Measurements from ENCODE around the gene FAM24A. TPM values are rescaled to one million over a fixed set of nuclear protein-coding genes. Genes with fewer than 3 reads are reported as not detected.
A peak's percentile ranks its signal among the peaks of the same experiment; 100 is the strongest.

The FAM24A gene
- total RNA-seq, 1 donor from 2014 or later: not detected

GRCh38 chr10:122915700-122916099, 5.3 kb downstream of the FAM24A start:
- Histone ChIP-seq H3K36me3 (ENCODE audit: control insufficient read depth in 3 of 3, insufficient read depth in 3 of 3, low read length in 3 of 3) (no peaks in the 10 kb centered on the region), H3K27me3 (ENCODE audit: control insufficient read depth in 3 of 3, insufficient read depth in 3 of 3, low read length in 3 of 3) (no peaks in the 10 kb centered on the region), H3K27ac (ENCODE audit: low read depth, low read length) (no peak overlapping the region), H3K4me3 (ENCODE audit: low read length in 3 of 3) (no peak overlapping the region), H3K9ac (ENCODE audit: low read depth in 1 of 3, low read length in 3 of 3) (no peak overlapping the region), H3K9me3 (ENCODE audit: control insufficient read depth in 3 of 3, low read length in 3 of 3) (no peaks in the 10 kb centered on the region), H3K4me1 (ENCODE audit: control insufficient read depth in 3 of 3, insufficient read depth in 3 of 3, low read length in 3 of 3) (no peaks in the 10 kb centered on the region)

- Histone ChIP-seq H3K27me3 (ENCODE audit: control insufficient read depth in 3 of 3, insufficient read depth in 3 of 3, low read length in 3 of 3) (no peaks in the 10 kb centered on the region), H3K27ac (ENCODE audit: low read depth, low read length) (no peak overlapping the region), H3K4me3 (ENCODE audit: low read length in 3 of 3) (no peak overlapping the region), H3K9me3 (ENCODE audit: control insufficient read depth in 3 of 3, low read length in 3 of 3) (no peaks in the 10 kb centered on the region), H3K4me1 (ENCODE audit: control insufficient read depth in 3 of 3, insufficient read depth in 3 of 3, low read length in 3 of 3) (no peaks in the 10 kb centered on the region), H3K9ac (ENCODE audit: low read depth in 1 of 3, low read length in 3 of 3) (no peak overlapping the region), H3K36me3 (ENCODE audit: control insufficient read depth in 3 of 3, insufficient read depth in 3 of 3, low read length in 3 of 3) (peaks cover 0 to 6% (median 0%) of the 10 kb centered on the region in 3 donors)
Measured at GRCh38 chr10:122930140-122930539, 19.7 kb downstream of the FAM24A start.

GRCh38 chr10:122931088-122931906, 20.9 kb downstream of the FAM24A start:
- no peaks in the 10 kb centered on the region for H3K4me1 ChIP-seq (ENCODE audit: control insufficient read depth in 3 of 3, insufficient read depth in 3 of 3, low read length in 3 of 3)
- H3K27ac ChIP-seq (ENCODE audit: low read depth, low read length): no peak overlapping the region
- H3K9me3 ChIP-seq (ENCODE audit: control insufficient read depth in 3 of 3, low read length in 3 of 3): no peaks in the 10 kb centered on the region
- H3K27me3 ChIP-seq (ENCODE audit: control insufficient read depth in 3 of 3, insufficient read depth in 3 of 3, low read length in 3 of 3): no peaks in the 10 kb centered on the region
- peaks cover 0 to 6% (median 0%) of the 10 kb centered on the region in 3 donors for H3K36me3 ChIP-seq (ENCODE audit: control insufficient read depth in 3 of 3, insufficient read depth in 3 of 3, low read length in 3 of 3)
- no peak overlapping the region for H3K4me3 ChIP-seq (ENCODE audit: low read length in 3 of 3)
- no peak overlapping the region for H3K9ac ChIP-seq (ENCODE audit: low read depth in 1 of 3, low read length in 3 of 3)

GRCh38 chr10:122939133-122939855, 28.9 kb downstream of the FAM24A start:
- no peak overlapping the region for H3K9ac ChIP-seq (ENCODE audit: low read depth in 1 of 3, low read length in 3 of 3)
- no peak overlapping the region for H3K4me3 ChIP-seq (ENCODE audit: low read length in 3 of 3)
- no peaks in the 10 kb centered on the region for H3K27me3 ChIP-seq (ENCODE audit: control insufficient read depth in 3 of 3, insufficient read depth in 3 of 3, low read length in 3 of 3)
- peaks cover 2 to 18% (median 10%) of the 10 kb centered on the region in 3 donors for H3K36me3 ChIP-seq (ENCODE audit: control insufficient read depth in 3 of 3, insufficient read depth in 3 of 3, low read length in 3 of 3)
- no peaks in the 10 kb centered on the region for H3K9me3 ChIP-seq (ENCODE audit: control insufficient read depth in 3 of 3, low read length in 3 of 3)
- H3K27ac ChIP-seq (ENCODE audit: low read depth, low read length): no peak overlapping the region
- H3K4me1 ChIP-seq (ENCODE audit: control insufficient read depth in 3 of 3, insufficient read depth in 3 of 3, low read length in 3 of 3): no peaks in the 10 kb centered on the region

GRCh38 chr10:122939856-122940543, 29.6 kb downstream of the FAM24A start:
- H3K27ac ChIP-seq (ENCODE audit: low read depth, low read length): no peak overlapping the region
- H3K4me3 ChIP-seq (ENCODE audit: low read length in 3 of 3): no peak overlapping the region
- H3K36me3 ChIP-seq (ENCODE audit: control insufficient read depth in 3 of 3, insufficient read depth in 3 of 3, low read length in 3 of 3): peaks cover 2 to 18% (median 10%) of the 10 kb centered on the region in 3 donors
- H3K9me3 ChIP-seq (ENCODE audit: control insufficient read depth in 3 of 3, low read length in 3 of 3): no peaks in the 10 kb centered on the region
- H3K27me3 ChIP-seq (ENCODE audit: control insufficient read depth in 3 of 3, insufficient read depth in 3 of 3, low read length in 3 of 3): no peaks in the 10 kb centered on the region
- H3K4me1 ChIP-seq (ENCODE audit: control insufficient read depth in 3 of 3, insufficient read depth in 3 of 3, low read length in 3 of 3): no peaks in the 10 kb centered on the region
- no peak overlapping the region for H3K9ac ChIP-seq (ENCODE audit: low read depth in 1 of 3, low read length in 3 of 3)

GRCh38 chr10:122949296-122949695, 38.9 kb downstream of the FAM24A start:
- Histone ChIP-seq H3K4me3 (ENCODE audit: low read length in 3 of 3) (no peak overlapping the region), H3K27me3 (ENCODE audit: control insufficient read depth in 3 of 3, insufficient read depth in 3 of 3, low read length in 3 of 3) (no peaks in the 10 kb centered on the region), H3K9me3 (ENCODE audit: control insufficient read depth in 3 of 3, low read length in 3 of 3) (no peaks in the 10 kb centered on the region), H3K27ac (ENCODE audit: low read depth, low read length) (no peak overlapping the region), H3K4me1 (ENCODE audit: control insufficient read depth in 3 of 3, insufficient read depth in 3 of 3, low read length in 3 of 3) (peaks cover 3 to 7% (median 4%) of the 10 kb centered on the region in 3 donors), H3K9ac (ENCODE audit: low read depth in 1 of 3, low read length in 3 of 3) (no peak overlapping the region), H3K36me3 (ENCODE audit: control insufficient read depth in 3 of 3, insufficient read depth in 3 of 3, low read length in 3 of 3) (peaks cover 9 to 31% (median 30%) of the 10 kb centered on the region in 3 donors)

GRCh38 chr10:122953902-122954730, 43.7 kb downstream of the FAM24A start, which contains the start of gene C10orf88:
C10orf88 (minus strand) TSS chr10:122954227; CDS start chr10:122954178, 49 bp downstream.
- Histone ChIP-seq H3K36me3 (ENCODE audit: control insufficient read depth in 3 of 3, insufficient read depth in 3 of 3, low read length in 3 of 3) (peaks cover 0 to 12% (median 6%) of the 10 kb centered on the region in 3 donors), H3K4me3 (ENCODE audit: low read length in 3 of 3) (peak within 1 kb of the TSS; percentile 83 to 89 (median 86)), H3K27ac (ENCODE audit: low read depth, low read length) (peak within 1 kb of the TSS; percentile 70), H3K9me3 (ENCODE audit: control insufficient read depth in 3 of 3, low read length in 3 of 3) (no peaks in the 10 kb centered on the region), H3K9ac (ENCODE audit: low read depth in 1 of 3, low read length in 3 of 3) (peak within 1 kb of the TSS; percentile 82 to 91 (median 89)), H3K4me1 (ENCODE audit: control insufficient read depth in 3 of 3, insufficient read depth in 3 of 3, low read length in 3 of 3) (peaks cover 8 to 12% (median 11%) of the 10 kb centered on the region in 3 donors), H3K27me3 (ENCODE audit: control insufficient read depth in 3 of 3, insufficient read depth in 3 of 3, low read length in 3 of 3) (no peaks in the 10 kb centered on the region)

GRCh38 chr10:122954731-122955050, 44.3 kb downstream of the FAM24A start:
- H3K9ac ChIP-seq (ENCODE audit: low read depth in 1 of 3, low read length in 3 of 3): no peak overlapping the region
- peaks cover 0 to 8% (median 4%) of the 10 kb centered on the region in 3 donors for H3K36me3 ChIP-seq (ENCODE audit: control insufficient read depth in 3 of 3, insufficient read depth in 3 of 3, low read length in 3 of 3)
- no peaks in the 10 kb centered on the region for H3K27me3 ChIP-seq (ENCODE audit: control insufficient read depth in 3 of 3, insufficient read depth in 3 of 3, low read length in 3 of 3)
- H3K27ac ChIP-seq (ENCODE audit: low read depth, low read length): no peak overlapping the region
- H3K9me3 ChIP-seq (ENCODE audit: control insufficient read depth in 3 of 3, low read length in 3 of 3): no peaks in the 10 kb centered on the region
- peak overlapping the region; percentile 83 to 89 (median 86) for H3K4me3 ChIP-seq (ENCODE audit: low read length in 3 of 3)
- peaks cover 8 to 12% (median 11%) of the 10 kb centered on the region in 3 donors for H3K4me1 ChIP-seq (ENCODE audit: control insufficient read depth in 3 of 3, insufficient read depth in 3 of 3, low read length in 3 of 3)

GRCh38 chr10:122955892-122956291, 45.5 kb downstream of the FAM24A start:
- peaks cover 8 to 12% (median 11%) of the 10 kb centered on the region in 3 donors for H3K4me1 ChIP-seq (ENCODE audit: control insufficient read depth in 3 of 3, insufficient read depth in 3 of 3, low read length in 3 of 3)
- no peaks in the 10 kb centered on the region for H3K9me3 ChIP-seq (ENCODE audit: control insufficient read depth in 3 of 3, low read length in 3 of 3)
- H3K36me3 ChIP-seq (ENCODE audit: control insufficient read depth in 3 of 3, insufficient read depth in 3 of 3, low read length in 3 of 3): peaks cover 0 to 5% (median 0%) of the 10 kb centered on the region in 3 donors
- H3K27ac ChIP-seq (ENCODE audit: low read depth, low read length): no peak overlapping the region
- no peak overlapping the region for H3K9ac ChIP-seq (ENCODE audit: low read depth in 1 of 3, low read length in 3 of 3)
- H3K4me3 ChIP-seq (ENCODE audit: low read length in 3 of 3): no peak overlapping the region
- no peaks in the 10 kb centered on the region for H3K27me3 ChIP-seq (ENCODE audit: control insufficient read depth in 3 of 3, insufficient read depth in 3 of 3, low read length in 3 of 3)
